CD4-positive, alpha-beta T cell treated with Interferon alpha-2 for 1 hour (primary cell): Measurements from ENCODE around the gene CNST.
A peak's percentile ranks its signal among the peaks of the same experiment; 100 is the strongest.

Experiments used
- DNase-seq, 2 donors: peaks; one replicate each; pipeline ENCODE4 v3.0.0-alpha.2; 2020 to 2022

The CNST gene, protein sequence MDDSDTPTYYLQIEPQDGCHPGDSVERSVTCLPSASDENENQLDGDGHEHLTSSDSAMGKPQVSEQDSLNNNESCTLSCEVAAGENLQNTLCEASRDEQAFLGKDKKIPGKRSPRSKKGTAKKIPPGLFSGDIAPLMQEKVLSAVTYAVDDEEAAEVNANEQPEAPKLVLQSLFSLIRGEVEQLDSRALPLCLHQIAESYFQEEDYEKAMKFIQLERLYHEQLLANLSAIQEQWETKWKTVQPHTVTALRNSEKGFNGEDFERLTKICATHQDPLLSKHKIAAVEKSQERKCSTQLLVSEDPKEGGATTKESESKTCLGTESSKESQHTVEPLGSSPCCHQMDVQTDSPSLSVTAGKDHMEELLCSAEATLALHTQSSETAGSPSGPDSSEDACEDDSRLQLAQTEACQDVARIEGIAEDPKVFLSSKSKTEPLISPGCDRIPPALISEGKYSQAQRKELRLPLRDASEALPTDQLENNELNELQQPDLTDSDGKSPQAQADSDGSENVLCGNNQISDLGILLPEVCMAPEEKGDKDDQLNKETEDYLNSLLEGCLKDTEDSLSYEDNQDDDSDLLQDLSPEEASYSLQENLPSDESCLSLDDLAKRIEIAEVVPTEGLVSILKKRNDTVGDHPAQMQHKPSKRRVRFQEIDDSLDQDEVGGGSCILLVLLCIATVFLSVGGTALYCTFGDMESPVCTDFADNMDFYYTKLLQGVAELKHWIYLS

GRCh38 chr1:246566128-246566812 is at the start of gene CNST, which contains the start of gene TFB2M:
CNST (plus strand) TSS chr1:246566456; CDS start chr1:246591563, 25,107 bp downstream.
TFB2M (minus strand) TSS chr1:246566261; CDS start chr1:246566138, 123 bp downstream.
- DNase-seq: peak; percentile 94 to 95

GRCh38 chr1:246517391-246517790 is 48.9 kb upstream of the CNST start:
- DNase-seq: no peak

DNA sequence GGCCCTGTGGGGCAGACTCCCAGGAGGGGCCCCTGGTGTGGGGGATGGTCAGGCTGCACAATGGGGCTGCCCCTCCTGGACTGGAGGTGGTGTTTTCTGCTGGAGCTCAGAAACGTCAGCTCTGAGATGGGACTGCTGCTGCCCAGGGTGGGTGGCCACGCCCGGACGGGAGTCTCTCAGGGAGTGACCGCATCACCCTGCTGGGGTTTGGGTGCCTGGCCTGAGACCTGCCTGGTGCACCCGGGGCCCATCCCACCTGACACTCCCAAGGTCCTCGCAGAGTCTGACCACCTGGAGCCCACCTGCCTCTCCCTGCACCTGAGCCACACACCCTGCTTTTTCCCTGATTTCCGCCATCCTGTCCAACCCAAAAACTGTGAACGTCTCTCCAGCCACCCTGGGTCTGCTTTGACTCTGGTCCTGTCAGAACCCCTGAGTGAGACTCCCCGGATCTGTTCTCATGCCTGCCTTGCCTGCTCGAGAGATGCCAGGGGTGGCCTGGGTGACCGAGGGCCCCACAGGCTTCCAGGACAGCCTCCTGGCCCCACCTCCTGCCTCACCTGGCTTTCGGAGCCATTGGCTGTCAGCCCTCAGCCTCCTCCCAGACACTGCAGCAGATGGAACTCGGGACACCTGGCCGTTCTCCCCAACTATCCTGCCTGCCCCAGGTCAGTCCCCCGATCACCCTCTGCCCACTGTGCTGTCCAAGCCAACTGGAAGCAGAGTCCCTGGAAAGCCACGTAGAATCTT is 47.6 kb upstream of the CNST start:
- DNase-seq: no peak

DNA sequence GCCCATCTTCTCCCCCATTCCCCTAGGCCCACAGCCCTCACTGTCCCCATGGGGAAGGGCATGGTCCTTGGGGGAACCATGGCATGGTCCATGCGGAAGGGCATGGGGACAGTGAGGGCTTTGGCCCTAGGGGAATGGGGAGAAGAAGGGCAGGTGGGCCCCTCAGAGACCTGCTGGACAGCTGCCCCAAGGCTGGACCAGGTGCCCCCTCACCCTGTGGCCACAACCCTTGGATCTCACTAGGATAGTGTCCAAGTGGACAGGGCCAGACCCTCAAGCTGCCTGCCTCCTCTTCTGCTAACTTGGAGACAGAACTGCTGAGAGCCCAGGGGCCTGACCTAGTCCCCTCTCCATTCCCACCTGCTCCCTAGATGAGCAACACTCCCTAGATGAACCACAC is 46.7 kb upstream of the CNST start:
- DNase-seq: no peak

DNA sequence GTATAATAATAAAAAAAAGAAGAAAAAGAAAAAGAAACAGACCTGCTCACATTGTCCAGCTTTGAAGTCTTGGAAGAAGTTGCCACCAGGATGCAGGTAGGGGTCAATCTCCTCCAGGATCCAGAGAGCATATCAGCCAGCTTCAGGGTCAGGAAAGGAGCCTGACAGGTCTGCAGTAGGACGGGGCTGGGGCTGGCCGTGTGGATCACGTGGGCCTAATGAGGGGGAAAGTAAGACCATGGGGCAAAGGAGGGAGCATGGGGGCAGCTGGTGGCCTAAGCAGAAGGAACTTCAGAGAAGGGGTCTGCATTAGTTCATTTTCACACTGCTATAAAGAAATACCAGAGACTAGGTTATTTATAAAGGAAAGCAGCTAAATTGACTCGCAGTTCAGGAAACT is 39.9 kb upstream of the CNST start:
- no peak for DNase-seq

- no peak for DNase-seq
Observed at GRCh38 chr1:246526915-246527314, 39.3 kb upstream of the CNST start.

DNA sequence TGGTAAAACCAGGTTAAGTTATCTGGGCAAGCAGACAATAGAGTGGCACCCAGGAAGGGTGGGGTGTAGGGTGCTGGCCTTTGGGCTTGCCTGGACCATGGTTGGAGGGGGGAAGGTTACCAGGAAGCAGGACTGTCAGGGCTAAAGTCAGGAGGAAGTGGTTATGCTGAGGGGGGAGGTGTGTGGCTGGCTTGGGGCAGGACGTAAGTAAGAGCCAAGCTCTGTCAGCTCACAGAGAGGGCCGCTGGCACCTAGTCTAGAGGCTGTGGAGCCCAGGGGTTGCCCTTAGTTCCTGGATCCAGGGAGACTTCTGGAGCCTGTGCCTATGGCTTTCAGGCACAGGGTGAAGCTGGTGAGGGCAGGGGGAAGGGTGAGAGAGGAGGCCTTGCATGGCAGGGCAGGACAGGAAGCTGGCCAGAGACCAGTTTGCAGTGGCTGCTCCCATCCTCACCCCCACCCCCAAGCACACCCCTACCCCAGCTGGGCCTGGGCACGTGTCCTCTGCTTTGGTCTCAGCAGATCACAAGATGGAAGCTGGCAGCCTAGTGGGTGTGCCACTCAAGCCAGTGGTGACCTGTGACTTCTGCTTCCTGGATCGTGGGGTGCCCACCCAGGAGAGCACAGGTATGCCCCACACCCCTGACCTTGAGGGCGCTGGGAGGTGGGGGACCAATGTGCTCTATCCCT is 38.7 kb upstream of the CNST start:
- DNase-seq: no peak

DNA sequence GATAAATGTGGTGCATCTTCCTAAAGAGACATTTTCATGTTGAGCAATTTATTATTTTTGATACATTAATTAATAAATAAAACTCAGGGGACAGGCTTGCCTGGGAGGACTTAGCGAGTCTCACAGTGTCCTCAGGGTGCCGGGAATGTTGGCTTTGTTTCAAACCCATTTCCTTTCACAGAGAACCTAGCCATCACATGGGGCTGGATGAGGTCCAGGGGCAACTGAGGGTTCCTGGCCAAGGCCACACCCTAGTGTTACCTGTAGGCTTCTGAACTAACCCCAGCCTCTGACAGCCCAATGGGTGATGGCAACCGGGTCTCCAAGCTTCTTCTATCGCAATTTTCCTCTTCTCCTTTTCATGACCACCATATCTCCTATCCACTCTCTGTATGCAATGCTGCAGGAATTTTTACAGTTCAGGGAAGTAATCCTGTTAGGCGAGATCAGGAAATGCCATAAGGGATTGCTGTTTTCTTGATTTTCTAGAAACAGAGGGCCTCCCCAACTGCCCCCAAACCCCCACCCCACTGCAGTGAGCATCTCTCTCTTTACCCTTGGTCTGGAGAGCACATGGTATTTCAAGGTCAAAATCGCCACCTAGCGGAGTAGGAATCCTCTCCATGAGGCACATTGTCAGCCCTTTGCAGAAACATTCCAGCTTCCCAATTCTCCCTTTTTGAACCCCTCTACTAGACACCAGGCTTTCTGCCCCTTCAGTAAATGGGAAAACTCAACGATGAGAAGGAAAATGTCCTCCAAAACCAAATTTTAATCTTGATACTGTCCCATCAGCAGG is 37.1 kb upstream of the CNST start:
- no peak for DNase-seq

- DNase-seq: no peak
Observed at GRCh38 chr1:246530482-246530881, 35.8 kb upstream of the CNST start.

DNA sequence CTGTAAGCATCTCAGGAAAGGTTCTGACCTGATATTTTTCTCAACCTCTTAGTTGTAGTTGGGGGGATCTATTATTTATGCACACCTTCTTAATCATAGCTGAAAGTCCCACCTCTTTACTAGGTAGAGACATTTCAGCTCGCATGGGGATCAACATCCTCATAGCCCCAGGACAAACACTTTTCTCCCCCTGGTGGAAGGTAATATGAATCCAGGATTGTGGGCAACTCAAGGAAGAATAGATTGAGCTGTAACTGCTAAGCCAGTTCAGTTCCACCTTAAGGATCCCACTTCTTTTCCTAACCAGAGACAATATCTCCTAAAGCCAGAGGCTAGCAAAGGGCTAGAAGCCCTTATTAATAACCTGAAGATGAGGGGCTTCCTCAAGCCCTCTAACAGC is 33.7 kb upstream of the CNST start:
- no peak for DNase-seq

DNA sequence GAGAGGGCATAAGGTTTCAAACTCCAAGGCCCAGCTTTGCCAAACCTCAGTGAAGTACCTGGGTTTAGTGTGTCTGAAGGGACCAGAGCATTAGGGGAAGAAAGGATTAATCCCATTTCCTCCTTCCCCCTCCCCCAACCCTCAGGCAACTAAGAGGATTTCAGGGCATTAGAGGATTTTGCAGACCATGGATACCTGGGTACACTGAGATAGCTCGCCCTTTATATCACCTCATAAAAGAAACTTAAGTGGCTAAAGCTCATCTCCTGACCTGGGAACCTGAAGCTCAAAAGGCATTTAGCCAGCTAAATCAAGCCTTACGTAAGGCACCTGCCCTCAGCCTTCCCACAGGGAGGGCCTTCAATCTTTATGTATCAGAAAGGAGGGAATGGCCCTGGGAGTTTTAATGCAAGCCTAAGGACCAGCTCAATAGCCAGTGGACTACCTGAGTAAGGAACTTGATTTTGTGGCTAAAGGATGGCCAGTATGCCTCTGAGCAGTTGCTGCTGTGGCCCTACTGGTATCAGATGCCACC is 32.8 kb upstream of the CNST start:
- no peak for DNase-seq

DNA sequence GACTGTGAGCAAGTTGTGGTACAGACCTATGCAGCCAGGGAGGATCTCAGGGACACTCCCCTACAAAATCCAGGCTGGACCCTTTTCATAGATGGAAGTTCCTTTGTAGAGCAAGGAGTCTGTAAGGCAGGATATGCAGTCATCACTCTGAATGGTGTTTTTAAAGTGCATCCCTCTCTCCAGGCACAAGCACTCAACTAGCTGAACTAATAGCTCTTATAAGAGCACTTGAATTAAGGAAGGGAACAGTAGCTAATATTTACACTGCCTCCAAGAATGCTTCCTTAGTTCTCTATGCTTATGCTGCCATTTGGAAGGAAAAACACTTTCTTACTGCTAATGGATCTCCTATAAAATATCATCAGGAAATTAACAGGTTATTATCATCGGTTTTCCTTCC is 32.1 kb upstream of the CNST start:
- DNase-seq: no peak

DNA sequence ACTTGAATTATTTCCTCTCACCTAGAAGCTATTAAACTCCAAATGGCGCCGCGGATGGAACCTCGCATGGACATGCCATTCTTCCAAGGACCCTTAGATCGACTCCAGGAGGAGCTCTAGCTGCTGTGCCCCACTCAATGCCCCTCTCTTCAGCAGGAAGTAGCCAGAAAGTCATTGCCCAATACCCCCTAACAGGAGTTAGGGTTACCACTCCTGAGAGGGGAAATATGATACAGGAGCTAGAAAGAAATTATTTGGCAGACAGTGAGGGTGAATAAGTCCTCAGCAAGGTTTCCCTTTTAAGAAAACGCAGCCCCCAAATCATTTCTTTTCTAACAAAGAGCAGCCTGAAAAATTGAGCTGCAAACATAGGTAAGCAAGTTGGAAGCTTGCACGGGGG is 28.8 kb upstream of the CNST start:
- DNase-seq: no peak

DNA sequence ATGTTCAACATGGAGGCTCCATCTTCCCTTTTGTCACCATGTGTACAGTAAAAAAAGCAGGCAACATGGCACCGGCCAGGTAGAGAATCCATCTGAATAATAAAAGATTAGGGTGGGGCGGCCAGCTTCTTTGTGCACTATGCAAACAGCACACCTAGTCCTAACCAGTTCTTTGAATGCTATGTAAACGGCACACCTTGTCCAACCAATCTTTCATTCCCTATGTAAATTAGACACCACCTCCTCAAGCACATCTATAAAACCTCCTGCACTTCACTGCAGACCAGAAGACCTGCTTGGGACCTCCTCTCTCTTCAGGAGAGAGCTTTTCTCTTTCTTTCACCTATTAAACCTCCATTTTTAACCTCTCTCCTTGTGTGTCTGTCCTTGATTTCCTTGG is 28.4 kb upstream of the CNST start:
- DNase-seq: no peak

GRCh38 chr1:246540738-246541491 is 25.3 kb upstream of the CNST start:
- no peak for DNase-seq

DNA sequence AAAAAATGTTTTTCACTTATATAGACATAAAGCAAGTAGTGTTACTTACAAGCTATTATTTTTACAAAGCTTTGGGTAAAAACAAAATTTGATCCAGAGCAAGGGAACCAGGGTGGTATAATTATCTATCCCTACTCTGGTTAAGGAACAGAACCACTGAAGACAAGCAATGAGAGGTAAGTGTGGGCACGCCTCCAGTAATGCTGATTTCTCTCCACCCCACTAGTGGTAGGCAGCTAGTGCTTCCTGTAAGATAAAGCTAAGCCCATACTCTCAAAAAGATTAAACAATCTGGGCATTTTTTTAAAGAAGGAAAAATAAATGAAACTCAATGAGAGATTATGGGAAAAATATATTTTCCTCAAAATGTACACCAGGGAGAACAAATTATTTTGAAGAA is 22.3 kb upstream of the CNST start:
- no peak for DNase-seq

DNA sequence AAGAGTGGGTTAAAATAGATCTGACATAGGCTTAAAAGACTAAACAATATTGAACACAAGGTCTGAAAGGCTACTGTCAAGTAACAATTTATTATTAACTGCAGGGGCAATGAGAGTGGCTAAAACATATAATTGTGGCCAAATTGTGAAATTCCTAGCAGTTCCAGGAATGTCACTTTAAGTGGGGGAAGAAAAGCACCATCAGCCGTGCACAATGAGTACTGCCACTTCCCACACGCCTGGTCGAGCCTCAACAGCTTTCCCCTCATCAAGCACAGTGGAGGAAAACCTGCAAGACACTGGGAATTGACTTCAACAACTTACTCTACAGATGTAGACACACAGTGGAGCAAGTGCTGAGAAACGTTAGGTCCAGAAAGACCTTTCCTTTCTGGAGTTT is 16.6 kb upstream of the CNST start:
- DNase-seq: no peak

GRCh38 chr1:246550402-246550801 is 15.9 kb upstream of the CNST start:
- no peak for DNase-seq

- DNase-seq: no peak
Observed at GRCh38 chr1:246552110-246552509, 14.1 kb upstream of the CNST start.

DNA sequence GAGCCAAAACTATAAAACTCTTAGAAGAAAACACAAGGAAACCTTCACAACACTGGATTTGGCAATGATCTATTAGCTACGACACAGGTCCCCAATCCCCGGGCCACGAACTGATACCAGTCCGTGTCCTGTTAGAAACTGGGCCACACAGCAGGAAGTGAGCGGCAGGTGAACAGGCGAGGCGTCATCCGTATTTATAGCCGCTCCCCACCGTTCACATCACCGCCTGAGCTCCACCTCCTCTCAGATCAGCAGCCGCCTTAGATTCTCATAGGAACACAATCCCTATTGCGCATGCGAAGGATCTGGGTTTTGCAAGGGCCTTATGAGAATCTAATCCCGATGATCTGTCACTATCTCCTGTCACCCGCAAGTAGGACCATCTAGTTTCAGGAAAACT is 12.1 kb upstream of the CNST start:
- no peak for DNase-seq
